ENCODE data around the gene GP1BB.

GP1BB gene

GRCh38 chr22:19770349-19771220, 47.2 kb downstream of the GP1BB start:
- no peak for FAIRE-seq

GRCh38 chr22:19772422-19772672, 49.0 kb downstream of the GP1BB start:
- no peak for FAIRE-seq

- FAIRE-seq, result no peak
Measured at GRCh38 chr22:19772673-19773469, 49.5 kb downstream of the GP1BB start.

- FAIRE-seq, result no peak
Measured at GRCh38 chr22:19773470-19774040, 50.2 kb downstream of the GP1BB start.

Data from G401.6 (cell line).